Measurements from ENCODE around the gene CDK17.
"Not testable (repeated sequence)": the region's sequence is repeated elsewhere in the genome, so short reads cannot be mapped to it uniquely, and the experiment has no call there.

The CDK17 gene

GRCh38 chr12:96399919-96400630, at the start of gene CDK17:
Gene CDK17, minus strand, starts transcription at chr12:96400439. Its CDS starts 65,603 bp downstream, at chr12:96334836.
- DNase-seq: peak; percentile 90

DNA sequence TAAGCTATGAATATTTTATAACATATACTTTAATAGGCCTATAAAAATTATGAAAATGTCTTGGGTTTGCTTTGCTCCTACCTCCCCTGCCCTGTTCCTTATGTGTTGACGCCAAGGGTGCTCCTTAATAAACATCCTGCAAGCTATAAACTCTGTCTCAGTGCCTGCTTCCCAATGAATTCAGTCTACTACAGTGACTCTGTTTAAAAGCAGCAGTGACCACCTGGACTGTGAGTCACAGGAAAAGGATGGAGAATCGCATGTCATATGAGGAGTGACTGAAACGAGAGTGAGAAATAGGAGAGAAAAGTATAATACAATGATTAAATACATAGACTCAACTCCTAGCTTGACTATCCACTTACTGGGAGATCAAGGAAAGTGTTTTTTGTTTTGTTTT, 48.1 kb upstream of the CDK17 start:
- DNase-seq: no peak

DNA sequence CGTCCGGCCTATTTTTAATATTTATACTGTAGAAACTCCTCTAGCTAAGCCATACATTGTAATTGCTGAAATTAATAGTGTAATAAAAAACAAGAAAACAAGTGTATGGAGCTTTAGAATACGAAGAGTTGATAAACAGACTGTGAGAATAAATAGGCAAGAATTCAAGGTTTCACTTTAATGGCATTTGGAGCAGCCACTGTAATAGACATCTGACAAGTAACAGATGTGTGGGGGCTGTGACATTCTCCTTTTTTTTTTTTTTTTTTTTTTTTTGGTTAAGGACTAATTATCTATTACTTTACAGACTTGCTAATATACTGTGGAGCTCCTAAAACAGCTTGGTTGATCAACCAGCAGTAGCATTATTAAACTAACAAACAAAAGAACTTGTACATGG, 47.0 kb upstream of the CDK17 start:
- no peak for DNase-seq

DNA sequence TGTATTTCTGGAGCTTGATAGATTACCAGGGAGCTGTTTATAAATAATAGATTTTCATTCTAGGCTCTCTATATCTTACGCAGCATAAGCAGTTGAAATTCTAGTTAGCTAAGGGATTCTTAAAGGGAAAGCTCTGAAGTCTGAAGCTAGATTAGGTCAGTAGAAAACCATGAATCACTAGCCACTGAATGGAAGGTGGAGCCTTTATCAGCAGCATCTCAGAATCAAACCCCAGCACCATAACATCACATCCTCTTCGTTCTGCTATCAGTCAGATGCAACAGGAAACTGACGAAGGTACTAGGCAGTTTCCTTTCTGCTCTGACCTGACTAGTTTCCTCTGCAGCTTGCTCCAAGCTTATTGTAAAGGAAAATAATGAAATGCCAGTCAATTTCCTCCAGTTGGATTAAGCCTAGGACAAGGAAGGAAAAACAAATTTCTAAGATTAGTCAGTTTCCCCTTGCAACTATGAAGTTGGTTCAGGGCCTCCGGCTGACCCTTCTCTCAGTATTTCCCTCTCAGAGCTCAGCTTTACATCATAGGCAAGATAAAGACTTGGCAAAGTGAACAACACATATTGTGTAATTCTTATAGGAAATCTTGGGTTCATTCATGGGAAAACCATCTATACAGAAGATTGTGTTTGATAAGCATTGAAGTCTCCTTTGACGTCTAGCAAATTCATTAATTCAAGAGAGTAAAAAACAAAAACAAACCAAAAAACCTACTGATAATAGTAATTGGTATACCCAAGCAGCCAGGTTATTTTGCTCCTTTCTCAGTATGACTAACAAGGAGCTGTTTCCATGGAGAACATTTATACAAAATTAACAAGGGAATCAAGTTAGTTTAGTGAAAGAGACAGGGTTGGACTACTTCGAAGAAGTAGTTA, 45.7 kb upstream of the CDK17 start:
- peak; percentile 90 for DNase-seq

DNA sequence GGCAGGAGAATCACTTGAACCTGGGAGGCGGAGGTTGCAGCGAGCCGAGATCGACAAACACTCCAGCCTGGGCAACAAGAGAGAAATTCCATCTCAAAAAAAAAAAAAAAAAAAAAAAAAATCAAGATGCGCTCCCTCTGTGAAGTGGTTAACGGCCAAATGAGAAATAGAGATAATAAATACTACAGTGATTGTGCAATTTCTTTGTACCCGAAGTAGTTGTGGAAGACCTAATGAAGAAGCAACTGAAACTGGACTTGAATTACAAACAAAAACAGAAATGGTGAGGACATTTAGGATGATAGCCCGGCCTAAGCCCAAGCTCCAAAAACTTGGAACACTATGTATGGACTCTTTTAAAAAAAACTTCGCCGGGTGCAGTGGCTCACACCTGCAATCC, 44.2 kb upstream of the CDK17 start:
- no peak for DNase-seq

- no peak for DNase-seq
Observed at GRCh38 chr12:96442906-96443305, 42.7 kb upstream of the CDK17 start.

DNA sequence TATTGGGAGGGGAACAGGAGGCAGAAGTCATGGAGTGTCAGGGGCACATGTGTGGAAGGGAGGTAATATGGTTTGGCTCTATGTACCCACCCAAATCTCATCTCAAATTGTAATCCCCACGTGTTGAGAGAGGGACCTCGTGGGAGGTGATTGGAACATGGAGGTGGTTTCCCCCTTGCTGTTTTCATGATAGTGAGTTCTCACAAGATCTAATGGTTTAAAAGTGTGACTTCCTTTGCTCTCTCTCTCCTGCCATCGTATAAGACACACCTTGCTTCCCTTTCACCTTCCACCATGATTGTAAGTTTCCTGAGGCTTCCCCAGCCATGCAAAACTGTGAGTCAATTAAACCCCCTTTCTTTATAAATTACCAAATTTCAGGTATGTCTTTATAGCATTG, 41.6 kb upstream of the CDK17 start:
- no peak for DNase-seq

DNA sequence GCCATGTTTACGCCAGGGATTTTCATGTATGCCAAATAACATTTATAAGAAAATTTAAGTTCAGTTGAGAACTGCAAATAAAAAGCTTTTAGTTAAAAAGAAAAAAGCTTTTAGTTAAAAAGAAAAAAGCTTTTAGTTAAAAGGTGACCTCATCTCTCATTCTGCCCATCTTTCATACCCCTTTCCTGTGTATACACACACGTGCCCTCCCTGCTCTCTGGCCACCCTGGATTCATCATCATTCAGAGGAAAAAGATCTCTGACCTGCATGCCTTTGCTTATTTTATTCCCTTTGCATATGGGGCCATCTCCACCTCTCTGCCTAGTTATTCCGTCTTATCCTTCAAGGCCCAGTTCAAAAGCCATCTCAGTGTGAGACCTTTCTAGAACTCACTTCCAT, 38.1 kb upstream of the CDK17 start:
- no peak for DNase-seq

DNA sequence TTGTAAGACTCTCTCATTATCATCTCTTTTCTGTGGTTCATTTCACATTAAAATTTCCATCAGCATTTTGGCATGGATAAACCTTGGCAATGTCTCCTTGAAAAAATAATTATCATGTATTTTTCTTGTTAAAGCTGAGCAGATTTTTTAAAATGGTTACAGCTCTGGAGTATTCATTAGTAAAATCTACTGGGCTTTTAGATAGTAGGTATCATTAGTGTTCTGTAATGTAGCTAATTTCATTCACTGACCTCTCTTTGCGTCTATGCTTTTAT, 36.9 kb upstream of the CDK17 start:
- DNase-seq: no peak

DNA sequence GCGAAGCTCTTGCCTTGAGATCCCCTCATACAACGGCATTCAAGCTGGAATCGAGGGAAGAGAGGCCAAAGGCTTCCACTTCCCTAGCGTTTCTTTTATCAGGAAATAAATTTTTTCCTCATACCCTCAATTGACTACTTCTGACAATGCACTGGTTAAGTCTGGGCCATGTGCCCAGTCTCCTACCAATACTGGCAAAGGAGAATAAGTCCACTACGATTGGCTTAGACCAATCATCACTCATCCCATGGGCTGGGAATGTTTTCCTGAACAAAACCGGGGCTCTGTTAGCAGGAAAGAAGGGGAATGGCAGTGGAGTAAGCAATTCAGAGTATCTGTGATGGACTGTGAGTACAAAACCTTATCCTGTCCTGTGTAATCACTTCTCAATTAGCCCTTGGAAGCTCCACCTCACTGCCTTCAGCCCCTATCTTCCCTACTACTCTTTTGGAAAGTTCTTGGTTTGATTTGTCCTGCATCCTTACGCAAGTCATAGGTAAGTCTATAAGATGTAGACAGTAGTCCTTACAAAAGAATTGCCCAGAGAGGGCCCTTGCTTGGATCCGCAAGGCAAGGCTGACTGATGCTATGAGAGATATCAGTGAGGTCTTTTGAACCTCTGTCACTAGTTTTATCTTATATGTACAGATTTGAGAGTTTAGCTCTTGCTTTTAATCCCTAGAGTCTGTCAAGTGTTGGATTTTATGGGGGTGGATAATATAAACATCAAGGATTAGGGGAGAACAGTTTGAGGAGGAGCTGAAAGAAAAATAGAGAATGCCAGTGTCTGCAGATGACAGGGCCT, 36.3 kb upstream of the CDK17 start:
- no peak for DNase-seq

- DNase-seq: peak; percentile 90
Observed at GRCh38 chr12:96434107-96434506, 33.9 kb upstream of the CDK17 start.

DNA sequence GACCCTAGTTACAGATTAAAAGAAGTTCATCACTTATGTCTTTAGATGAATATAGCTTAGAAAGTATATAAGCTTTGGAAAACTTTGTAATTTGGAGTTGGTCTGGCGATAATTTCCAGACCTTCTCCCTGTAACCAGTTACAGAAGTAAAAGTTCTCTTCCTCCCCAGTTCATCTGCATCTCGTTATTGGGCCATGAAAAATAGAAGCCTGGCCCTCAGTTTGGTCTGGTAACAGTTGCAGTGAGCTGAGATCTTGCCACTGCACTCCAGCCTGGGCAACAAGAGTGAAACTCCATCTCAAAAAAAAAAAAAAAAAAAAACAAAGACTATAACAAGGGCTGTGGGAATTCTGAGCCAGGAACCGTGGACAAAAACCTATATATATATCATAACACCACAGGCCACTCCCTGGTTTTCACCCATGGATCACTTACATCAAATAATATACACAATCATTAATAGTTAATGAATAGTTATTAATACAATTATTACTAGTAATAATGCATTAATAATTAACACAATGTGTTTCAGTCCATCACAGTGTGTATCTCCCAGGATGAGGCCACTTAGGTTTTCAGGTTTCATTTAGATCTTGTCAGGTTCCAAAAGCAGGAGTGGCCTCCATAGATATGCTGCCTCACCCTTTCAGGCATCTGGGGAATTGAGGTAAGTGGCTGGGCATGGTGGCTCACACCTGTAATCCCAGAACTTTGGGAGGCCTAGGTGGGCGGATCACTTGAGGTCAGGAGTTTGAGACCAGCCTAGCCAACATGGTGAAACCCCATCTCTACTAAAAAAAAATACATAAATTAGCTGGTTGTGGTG, 32.5 kb upstream of the CDK17 start:
- DNase-seq: not testable (repeated sequence)

- DNase-seq: no peak
Observed at GRCh38 chr12:96431067-96431466, 30.8 kb upstream of the CDK17 start.

DNA sequence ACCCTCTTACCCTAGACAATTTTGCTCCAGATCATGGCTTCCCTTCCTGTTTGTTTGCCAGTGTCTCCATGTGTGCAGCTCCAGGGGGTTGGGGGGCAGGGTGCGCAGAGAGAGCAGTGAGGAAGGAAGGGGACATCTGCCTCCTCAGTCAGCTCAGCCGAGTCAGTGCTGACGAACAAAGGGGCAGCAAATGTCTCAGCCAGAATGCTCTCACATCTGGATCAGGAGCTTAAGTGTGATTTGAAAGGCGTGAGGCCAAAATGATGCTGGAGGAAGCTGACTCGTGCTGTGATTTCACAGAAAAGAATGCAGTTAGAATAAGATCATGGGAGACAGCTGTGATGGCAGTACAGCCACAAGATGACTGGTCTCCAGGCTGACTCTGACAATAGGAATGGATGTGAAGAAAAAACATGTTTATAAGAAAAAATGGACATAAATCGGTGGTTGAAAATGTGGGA, 27.1 kb upstream of the CDK17 start:
- peak; percentile 69 for DNase-seq

- DNase-seq: peak; percentile 50
Observed at GRCh38 chr12:96425951-96426350, 25.7 kb upstream of the CDK17 start.

GRCh38 chr12:96425321-96425720, 25.1 kb upstream of the CDK17 start:
- DNase-seq: peak; percentile 75

- DNase-seq: no peak
Observed at GRCh38 chr12:96424601-96425000, 24.4 kb upstream of the CDK17 start.

GRCh38 chr12:96422192-96422591, 22.0 kb upstream of the CDK17 start:
- no peak for DNase-seq

DNA sequence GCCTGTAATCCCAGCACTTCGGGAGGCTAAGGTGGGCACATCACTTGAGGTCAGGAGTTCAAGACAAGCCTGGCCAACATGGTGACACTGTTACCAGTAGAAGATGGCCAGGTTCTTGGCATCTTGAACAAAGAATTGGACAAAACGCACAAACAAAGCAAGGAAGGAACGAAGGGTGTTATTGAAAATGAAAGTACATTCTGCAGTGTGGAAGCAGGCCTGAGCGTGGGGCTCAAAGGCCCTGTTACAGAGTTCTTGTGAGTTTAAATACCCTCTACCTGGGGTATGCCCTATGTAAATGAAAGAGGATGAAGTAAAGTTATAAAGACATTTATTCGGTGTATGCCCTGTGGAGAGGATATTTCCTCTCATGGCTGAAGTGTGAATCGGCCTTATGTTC, 20.8 kb upstream of the CDK17 start:
- DNase-seq: no peak

DNA sequence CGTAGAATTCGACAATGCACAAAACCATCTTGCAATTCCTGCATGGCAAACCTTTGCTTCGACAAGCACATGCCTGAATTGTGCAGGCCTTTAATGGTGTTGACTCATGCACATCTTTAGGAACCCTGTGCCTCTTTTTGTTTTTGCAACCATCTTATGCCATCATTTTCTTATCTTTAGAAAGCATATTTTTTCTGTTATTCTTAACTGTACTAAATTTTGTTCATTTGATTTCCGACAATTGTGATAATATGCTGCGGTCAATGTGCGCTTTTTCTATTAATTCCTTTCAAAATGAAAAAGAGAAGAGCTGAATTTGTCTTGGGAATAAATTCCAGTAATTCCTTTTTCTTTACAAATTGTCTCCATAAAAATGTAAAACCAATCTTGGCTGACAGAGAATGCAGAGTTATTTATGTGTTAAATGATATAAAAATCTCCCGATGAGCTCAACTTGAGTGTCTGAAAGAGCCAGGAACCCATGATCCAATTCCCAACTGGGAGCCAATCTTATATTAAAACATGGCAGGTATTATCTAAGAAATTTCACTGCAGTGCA, 20.1 kb upstream of the CDK17 start:
- DNase-seq: no peak

- peak; percentile 56 for DNase-seq
Observed at GRCh38 chr12:96419576-96420276, 19.5 kb upstream of the CDK17 start.

DNA sequence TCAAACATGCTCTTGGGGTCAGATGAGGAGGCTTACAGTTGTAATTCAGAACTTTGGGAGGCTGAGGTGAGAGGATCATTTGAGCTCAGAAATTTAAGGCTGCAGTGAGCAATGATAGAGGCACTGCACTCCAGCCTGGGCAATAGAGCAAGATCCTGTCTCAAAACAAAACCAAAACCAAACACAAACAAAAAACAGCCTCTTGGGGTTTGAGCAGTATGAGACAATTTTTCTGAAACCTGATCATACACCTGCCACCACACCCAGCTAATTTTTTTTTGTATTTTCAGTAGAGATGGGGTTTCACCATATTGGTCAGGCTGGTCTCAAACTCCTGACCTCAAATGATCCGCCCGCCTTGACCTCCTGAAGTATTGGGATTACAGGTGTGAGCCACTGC, 17.4 kb upstream of the CDK17 start:
- DNase-seq: peak; percentile 60

Measured in activated CD4-positive, alpha-beta T cell treated with anti-CD3 and anti-CD28 coated beads, Interleukin-2, Interleukin-6, amounts not matched to agents 100 ng/mL and 50 ng/mL, durations not matched to agents 16 hours and 8 hours (primary cell).